ENCODE data around the gene LSM2. TPM values are rescaled to one million over a fixed set of nuclear protein-coding genes. Genes with fewer than 3 reads are reported as not detected.
A peak's percentile ranks its signal among the peaks of the same experiment; 100 is the strongest.
"Not testable (repeated sequence)": the region's sequence is repeated elsewhere in the genome, so short reads cannot be mapped to it uniquely, and the experiment has no call there.

The LSM2 gene
- total and polyA plus RNA-seq, 12 donors: 17.5 to 52.0 (median 23.0) TPM

DNA sequence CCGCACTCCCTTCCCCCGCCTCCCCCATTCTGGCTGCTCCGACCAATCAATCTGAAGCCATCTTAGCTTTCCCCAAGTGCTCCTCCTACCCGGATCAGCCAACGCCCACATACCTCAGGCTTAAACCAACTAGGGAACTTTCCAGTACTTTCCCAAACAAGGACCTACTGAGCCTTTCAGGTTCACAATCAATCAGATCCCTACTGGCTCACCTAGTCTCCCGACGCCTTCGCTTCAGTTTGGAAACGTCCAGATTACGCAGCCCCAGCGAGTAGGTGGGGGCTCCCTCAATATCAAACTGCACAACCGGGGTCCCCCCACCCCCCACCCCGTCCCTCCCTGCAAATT is 7.9 kb upstream of the LSM2 start:
- intact Hi-C loops (cut with DNase I): loop anchor here in 1 of 10 donors (5.0 kb wide), 1 partner anchor 77 kb away; the partner anchor contains the start of gene CLIC1
- H3K4me3 ChIP-seq: peak overlapping the region; percentile 52 to 71 (median 64)
- H3K27me3 ChIP-seq: no peaks in the 10 kb centered on the region
- no peaks in the 10 kb centered on the region for H3K9me3 ChIP-seq
- TF ChIP-seq, protein P1, sequence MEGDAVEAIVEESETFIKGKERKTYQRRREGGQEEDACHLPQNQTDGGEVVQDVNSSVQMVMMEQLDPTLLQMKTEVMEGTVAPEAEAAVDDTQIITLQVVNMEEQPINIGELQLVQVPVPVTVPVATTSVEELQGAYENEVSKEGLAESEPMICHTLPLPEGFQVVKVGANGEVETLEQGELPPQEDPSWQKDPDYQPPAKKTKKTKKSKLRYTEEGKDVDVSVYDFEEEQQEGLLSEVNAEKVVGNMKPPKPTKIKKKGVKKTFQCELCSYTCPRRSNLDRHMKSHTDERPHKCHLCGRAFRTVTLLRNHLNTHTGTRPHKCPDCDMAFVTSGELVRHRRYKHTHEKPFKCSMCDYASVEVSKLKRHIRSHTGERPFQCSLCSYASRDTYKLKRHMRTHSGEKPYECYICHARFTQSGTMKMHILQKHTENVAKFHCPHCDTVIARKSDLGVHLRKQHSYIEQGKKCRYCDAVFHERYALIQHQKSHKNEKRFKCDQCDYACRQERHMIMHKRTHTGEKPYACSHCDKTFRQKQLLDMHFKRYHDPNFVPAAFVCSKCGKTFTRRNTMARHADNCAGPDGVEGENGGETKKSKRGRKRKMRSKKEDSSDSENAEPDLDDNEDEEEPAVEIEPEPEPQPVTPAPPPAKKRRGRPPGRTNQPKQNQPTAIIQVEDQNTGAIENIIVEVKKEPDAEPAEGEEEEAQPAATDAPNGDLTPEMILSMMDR (IDR thresholded peaks at IDR 0.05): no peak
- peaks cover 7 to 38% (median 26%) of the 10 kb centered on the region in 9 donors for H3K4me1 ChIP-seq
- ATAC-seq: peak; percentile 79 to 89 (median 88)
- no peaks in the 10 kb centered on the region for H3K36me3 ChIP-seq
- peak; percentile 93 to 98 for DNase-seq
- WGBS, 2 donors: 0 to 1% methylated on average over 13 of the region's 13 CpGs
- peak overlapping the region; percentile 95 to 100 (median 99) for H3K27ac ChIP-seq

DNA sequence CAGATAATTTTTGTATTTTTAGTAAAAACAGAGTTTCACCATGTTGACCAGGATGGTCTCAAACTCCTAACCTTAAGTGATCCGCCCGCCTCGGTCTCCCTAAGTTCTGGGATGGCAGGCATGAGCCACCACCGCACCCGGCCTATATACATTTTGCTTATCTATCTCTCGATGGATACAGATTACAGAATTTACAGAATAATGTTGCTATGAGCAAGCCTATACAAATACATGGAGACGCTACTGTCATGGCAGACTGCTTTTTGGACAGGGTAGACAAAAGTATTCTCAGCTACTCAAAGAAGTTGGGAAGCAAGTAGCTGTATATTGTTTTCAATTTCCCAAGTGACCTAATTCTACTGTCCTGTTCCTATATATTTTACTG is 6.7 kb upstream of the LSM2 start:
- Histone ChIP-seq H3K36me3 (no peaks in the 10 kb centered on the region), H3K27me3 (no peaks in the 10 kb centered on the region), H3K4me3 (peak overlapping the region in 6 of 10 donors; percentile 58 to 71 (median 70)), H3K9me3 (no peaks in the 10 kb centered on the region), H3K4me1 (peaks cover 5 to 27% (median 16%) of the 10 kb centered on the region in 9 donors), H3K27ac (peak overlapping the region; percentile 95 to 100 (median 99))
- intact Hi-C loops (cut with DNase I): loop anchor here in 1 of 10 donors (5.0 kb wide), 1 partner anchor 76 kb away; the partner anchor contains the start of gene CLIC1
- no peak for ATAC-seq
- 95 to 96% methylated on average over 7 of the region's 7 CpGs for whole genome bisulfite sequencing, 2 donors
- TF ChIP-seq, protein P1 (IDR thresholded peaks at IDR 0.05): no peak
- no peak for DNase-seq

DNA sequence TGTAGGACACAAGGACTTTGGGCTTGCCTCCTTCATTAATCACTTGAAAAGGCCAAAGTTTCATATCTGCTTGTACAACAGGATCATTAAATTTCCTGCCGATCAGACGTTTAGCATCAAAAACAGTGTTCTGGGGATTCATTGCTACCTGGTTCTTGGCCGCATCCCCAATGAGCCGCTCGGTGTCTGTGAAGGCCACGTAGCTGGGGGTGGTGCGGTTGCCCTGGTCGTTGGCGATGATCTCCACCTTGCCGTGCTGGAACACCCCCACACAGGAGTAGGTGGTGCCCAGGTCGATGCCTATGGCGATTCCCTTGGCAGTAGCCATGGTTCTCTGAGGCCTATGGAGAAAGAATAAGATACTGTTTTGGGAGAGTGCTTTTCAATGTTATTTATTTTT is 4.9 kb upstream of the LSM2 start:
- Histone ChIP-seq H3K4me1 (peaks cover 5 to 28% (median 16%) of the 10 kb centered on the region in 9 donors), H3K9me3 (no peaks in the 10 kb centered on the region), H3K27ac (no peak overlapping the region), H3K4me3 (no peak overlapping the region), H3K36me3 (no peaks in the 10 kb centered on the region), H3K27me3 (no peaks in the 10 kb centered on the region)
- WGBS, 2 donors: 94% methylated on average over 12 of the region's 12 CpGs
- ATAC-seq: no peak
- intact Hi-C loops (cut with DNase I): loop anchor here in 1 of 10 donors (5.0 kb wide), 1 partner anchor 74 kb away; the partner anchor contains the start of gene CLIC1
- no peak for DNase-seq
- TF ChIP-seq, protein P1 (IDR thresholded peaks at IDR 0.05): no peak

DNA sequence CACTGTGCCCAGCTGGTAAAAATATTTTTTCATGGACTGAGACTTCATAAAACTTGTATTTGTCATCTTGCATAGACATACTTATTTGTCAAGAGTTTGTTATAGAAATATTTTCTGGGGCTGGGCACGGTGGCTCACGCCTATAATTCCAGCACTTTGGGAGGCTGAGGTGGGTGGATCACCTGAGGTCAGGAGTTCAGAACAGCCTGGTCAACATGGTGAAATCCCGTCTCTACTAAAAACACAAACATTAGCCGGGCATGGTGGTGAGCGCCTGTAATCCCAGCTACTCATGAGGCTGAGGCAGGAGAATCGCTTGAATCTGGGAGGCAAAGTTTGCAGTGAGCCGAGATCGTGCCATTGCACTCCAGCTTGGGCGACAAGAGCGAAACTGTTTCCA is 1.8 kb upstream of the LSM2 start:
- 93 to 94% methylated on average over 10 of the region's 10 CpGs for WGBS, 2 donors
- H3K9me3 ChIP-seq; H3K36me3 ChIP-seq; H3K27me3 ChIP-seq; DNase-seq; H3K27ac ChIP-seq; intact Hi-C loops (cut with DNase I); ATAC-seq; H3K4me3 ChIP-seq: not testable (repeated sequence)
- H3K4me1 ChIP-seq: peaks cover 2 to 34% (median 20%) of the 10 kb centered on the region in 9 donors

DNA sequence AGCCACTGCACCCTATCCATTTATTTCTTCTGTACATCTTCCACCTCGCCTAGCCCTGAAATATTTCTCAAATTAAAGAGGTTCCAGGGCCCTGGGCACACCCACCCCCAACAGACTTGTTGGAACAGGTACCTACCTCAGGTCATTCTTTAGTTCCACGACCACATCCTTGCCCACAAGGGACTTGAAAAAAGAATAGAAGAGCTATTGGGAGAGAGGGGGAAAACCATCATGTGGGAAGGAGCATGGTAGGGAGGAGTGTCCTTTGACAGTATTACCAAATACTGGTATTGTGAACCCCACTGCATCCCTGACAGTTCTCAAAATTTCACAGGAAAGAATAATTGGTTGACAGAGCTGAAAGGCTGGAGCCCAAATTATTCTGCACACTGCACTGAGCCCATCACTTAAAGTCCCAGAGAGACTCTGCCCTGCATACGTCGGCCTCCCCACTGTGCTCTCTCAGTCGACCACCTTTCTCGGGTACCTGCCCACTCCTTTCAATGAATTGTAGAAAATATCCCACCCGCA is 762 bp downstream of the LSM2 start:
- H3K4me3 ChIP-seq: peak overlapping the region; percentile 52 to 81 (median 65)
- DNase-seq (no peak), ATAC-seq (peak in 4 of 8 donors; percentile 3 to 11 (median 6))
- peak overlapping the region; percentile 65 to 96 (median 92) for H3K27ac ChIP-seq
- no peaks in the 10 kb centered on the region for H3K9me3 ChIP-seq
- intact Hi-C loops (cut with DNase I): no loop called here
- 15 to 17% methylated on average over 7 of the region's 7 CpGs for WGBS, 2 donors
- TF ChIP-seq, protein P1 (IDR thresholded peaks at IDR 0.05): no peak
- H3K4me1 ChIP-seq: peaks cover 0 to 24% (median 17%) of the 10 kb centered on the region in 9 donors
- H3K27me3 ChIP-seq: no peaks in the 10 kb centered on the region
- H3K36me3 ChIP-seq: peaks cover 0 to 35% (median 10%) of the 10 kb centered on the region in 9 donors

DNA sequence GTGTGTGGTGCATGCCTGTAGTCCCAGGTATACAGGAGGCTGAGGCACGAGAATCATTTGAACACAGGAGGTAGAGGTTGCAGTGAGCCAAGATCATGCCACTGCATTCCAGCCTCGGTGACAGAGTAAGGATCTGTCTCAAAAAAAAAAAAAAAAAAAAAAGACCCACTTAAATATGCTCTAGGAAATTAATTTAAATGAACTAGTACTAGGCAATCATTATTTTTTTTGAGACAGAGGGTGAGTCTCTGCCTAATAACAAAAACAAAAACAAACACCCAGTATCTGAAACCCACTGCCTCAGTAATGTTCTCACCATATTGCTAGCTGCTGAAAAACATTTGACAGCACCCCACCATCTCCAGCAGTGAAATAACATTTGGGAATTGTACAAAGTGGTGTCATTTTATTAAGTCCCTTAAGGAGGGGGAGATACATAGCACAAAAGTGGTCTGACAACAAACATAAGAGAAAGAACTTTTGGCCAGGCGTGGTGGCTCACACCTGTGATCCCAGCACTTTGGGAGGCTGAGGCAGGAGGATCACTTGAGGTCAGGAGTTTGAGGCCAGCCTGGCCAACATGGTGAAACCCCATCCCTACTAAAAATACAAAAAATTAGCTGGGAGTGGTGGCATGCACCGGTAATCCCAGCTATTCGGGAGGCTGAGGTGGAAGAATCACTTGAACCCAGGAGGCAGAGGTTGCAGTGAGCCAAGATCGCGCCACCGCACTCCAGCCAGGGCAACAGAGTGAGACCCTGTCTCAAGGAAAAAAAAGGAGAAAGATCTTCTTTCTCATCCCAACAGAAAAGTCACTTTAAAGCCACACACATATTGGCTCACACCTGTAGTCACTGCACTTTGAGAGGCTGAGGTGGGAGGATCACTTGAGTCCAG is 5.5 kb downstream of the LSM2 start:
- DNase-seq, ATAC-seq: not testable (repeated sequence)
- peaks cover 0 to 64% (median 10%) of the 10 kb centered on the region in 9 donors for H3K36me3 ChIP-seq

More for the DNA sequence above, 5.5 kb downstream of the LSM2 start:
- peaks cover 0 to 28% (median 13%) of the 10 kb centered on the region in 9 donors for H3K4me1 ChIP-seq
- intact Hi-C loops (cut with DNase I); H3K27me3 ChIP-seq; H3K4me3 ChIP-seq; H3K27ac ChIP-seq; H3K9me3 ChIP-seq: not testable (repeated sequence)
- WGBS, 2 donors: 96 to 97% methylated on average over 8 of the region's 8 CpGs

Measured in heart right ventricle (tissue), 16 donors.